K562 (cell line): ENCODE data around the gene AP3S2. TPM values are rescaled to one million over a fixed set of nuclear protein-coding genes. Genes with fewer than 3 reads are reported as not detected.

Experiments
- ARID1B ChIP-seq: fragments of 450-650 bp; IDR thresholded peaks from 2 replicates; pipeline ENCODE4 v1.6.1; 2016; ENCODE audit warnings: antibody characterized with exemption, mild to moderate bottlenecking, inconsistent platforms
- CBFA2T3 ChIP-seq: fragments of 450-650 bp; IDR thresholded peaks from 2 replicates; pipeline ENCODE4 v1.6.1; 2017
- CBX3 ChIP-seq, 2 experiments: IDR thresholded peaks; 1 replicate in 1 of 2; 2 replicates in 1 of 2; pipeline ENCODE4 v1.6.1; 2012; ENCODE audit warnings: inconsistent platforms in 2 of 2, low read length in 2 of 2, borderline replicate concordance in 1 of 2, control low read depth in 1 of 2
- DPF2 ChIP-seq: fragments of 450-650 bp; IDR thresholded peaks from 2 replicates; pipeline ENCODE4 v1.6.1; 2016
- FOXA3 ChIP-seq, 2 experiments: fragments of 450-650 bp in 1 of 2; sonication (generic) in 1 of 2; formaldehyde crosslinking; IDR thresholded peaks in 1 of 2; conservative IDR thresholded peaks in 1 of 2; 2 replicates each; pipeline versions ENCODE4 v1.4.0 to v1.8.0; 2020 to 2022; ENCODE audit warnings: mild to moderate bottlenecking in 2 of 2, missing genetic modification reagents in 1 of 2
- FOXK2 ChIP-seq, 2 experiments: fragments of 450-650 bp; IDR thresholded peaks in 1 of 2; conservative IDR thresholded peaks in 1 of 2; 2 replicates each; pipeline ENCODE4 v1.6.1; 2016; ENCODE audit warnings: low read depth in 2 of 2, mild to moderate bottlenecking in 1 of 2
- GTF2A2 ChIP-seq: IDR thresholded peaks from 2 replicates; pipeline ENCODE4 v1.6.1; 2016; ENCODE audit warnings: mild to moderate bottlenecking, missing genetic modification characterization, missing compliant biosample characterization
- KLF10 ChIP-seq: fragments of 250-450 bp; sonication (Bioruptor Pico); IDR thresholded peaks from 2 replicates; pipeline ENCODE4 v1.6.1; 2021; ENCODE audit warnings: matching md5 sums
- MCM5 ChIP-seq: fragments of 450-650 bp; IDR thresholded peaks from 2 replicates; pipeline ENCODE4 v1.6.1; 2016; ENCODE audit warnings: low read depth
- POLR2A ChIP-seq: fragments of 450-650 bp; conservative IDR thresholded peaks from 2 replicates; pipeline ENCODE4 v1.6.1; 2016
- SMAD1 ChIP-seq: fragments of 150-350 bp; IDR thresholded peaks from 2 replicates; pipeline ENCODE4 v1.6.1; 2014; ENCODE audit warnings: low read length, low read depth; ENCODE audit not compliant: partially characterized antibody
- SP2 ChIP-seq: IDR thresholded peaks from 2 replicates; pipeline ENCODE4 v1.6.1; 2011; ENCODE audit warnings: mild to moderate bottlenecking, low read depth, low read length, moderate library complexity; ENCODE audit not compliant: poor library complexity, severe bottlenecking; ENCODE audit errors: extremely low read depth
- TAL1 ChIP-seq: fragments of 450-650 bp; IDR thresholded peaks from 2 replicates; pipeline ENCODE4 v1.6.1; 2016; ENCODE audit warnings: mild to moderate bottlenecking
- TBP ChIP-seq: optimal IDR thresholded peaks from 2 replicates; pipeline ENCODE3; 2011; ENCODE audit warnings: low read depth, low read length, improper control_type of control experiment
- TCF3 ChIP-seq: sonication (generic); formaldehyde crosslinking; IDR thresholded peaks from 2 replicates; pipeline ENCODE4 v1.4.0; 2020; ENCODE audit warnings: mild to moderate bottlenecking, missing genetic modification reagents
- THRAP3 ChIP-seq: fragments of 450-650 bp; IDR thresholded peaks from 2 replicates; pipeline ENCODE4 v1.6.1; 2016; ENCODE audit warnings: mild to moderate bottlenecking, inconsistent platforms, borderline replicate concordance
- ZBTB1 ChIP-seq: sonication (generic); formaldehyde crosslinking; IDR thresholded peaks from 2 replicates; pipeline ENCODE4 v1.8.1; 2023; ENCODE audit warnings: missing genetic modification reagents, low read depth, mild to moderate bottlenecking, borderline replicate concordance
- ZFP36 ChIP-seq: fragments of 150-350 bp; IDR thresholded peaks from 2 replicates; pipeline ENCODE4 v1.6.1; 2018; ENCODE audit warnings: low read length, low read depth; ENCODE audit not compliant: partially characterized antibody
- ZNF12 ChIP-seq: sonication (generic); formaldehyde crosslinking; IDR thresholded peaks from 2 replicates; pipeline ENCODE4 v1.4.0; 2020; ENCODE audit warnings: mild to moderate bottlenecking, missing genetic modification reagents
- ZNF232 ChIP-seq: sonication (generic); formaldehyde crosslinking; IDR thresholded peaks from 2 replicates; pipeline ENCODE4 v1.8.0; 2022; ENCODE audit warnings: mild to moderate bottlenecking, missing genetic modification reagents
- ZNF311 ChIP-seq: fragments of 250-450 bp; sonication (Bioruptor Pico); IDR thresholded peaks from 2 replicates; pipeline ENCODE4 v1.4.0; 2020; ENCODE audit warnings: mild to moderate bottlenecking, moderate library complexity
- ZNF57 ChIP-seq: fragments of 450-650 bp; formaldehyde crosslinking; IDR thresholded peaks from 2 replicates; pipeline ENCODE4 v1.4.0; 2020; ENCODE audit warnings: mild to moderate bottlenecking, moderate library complexity
- ZNF780A ChIP-seq: fragments of 250-450 bp; sonication (Bioruptor Pico); IDR thresholded peaks from 2 replicates; pipeline ENCODE4 v1.5.0; 2021; ENCODE audit warnings: mild to moderate bottlenecking
- polyA plus RNA-seq, 8 experiments: library from polyadenylated mRNA; depleted of rRNA in 4 of 8; stranded (reverse) in 5 of 8; unstranded in 3 of 8; fragments of >200 nt; fragmentation: Nextera tagmentation in 2 of 8; fragmentation: Illumina TruSeq in 1 of 8; extraction: Ambion mirVana in 2 of 8; extraction: Trizol in 1 of 8; gene quantifications; 2 replicates each; pipeline versions ENCODE4 v1.2.1 to v1.2.3, GENCODE V29; 2011 to 2014; ENCODE audit warnings: inconsistent platforms in 1 of 8, missing spikeins in 1 of 8
- total RNA-seq, 7 experiments: library from RNA; depleted of rRNA in 6 of 7; stranded (reverse); fragments of >200 nt in 6 of 7; fragmentation: Illumina TruSeq in 2 of 7; extraction: Trizol in 2 of 7; gene quantifications; 2 replicates each; pipeline versions ENCODE4 v1.2.1 to v1.2.3, GENCODE V29; 2011 to 2021; ENCODE audit warnings: low replicate concordance in 1 of 7
- TF ChIP-seq, protein P1 (sequence below): IDR thresholded peaks from 3 replicates; pipeline ENCODE4 v1.6.1; 2011; ENCODE audit warnings: borderline replicate concordance, mild to moderate bottlenecking, moderate library complexity; ENCODE audit not compliant: insufficient read length; ENCODE audit errors: extremely low read depth
- TF ChIP-seq, protein P2 (sequence below), 2 experiments: IDR thresholded peaks in 1 of 2; conservative IDR thresholded peaks in 1 of 2; 2 replicates each; pipeline ENCODE4 v1.6.1; 2016; ENCODE audit warnings: low read depth in 2 of 2, mild to moderate bottlenecking in 1 of 2, missing compliant biosample characterization in 1 of 2, missing genetic modification characterization in 1 of 2, moderate library complexity in 1 of 2

Gene AP3S2
- total and polyA plus RNA-seq, 9 of the 15 experiments (the other 6 are each of a cell fraction or from before 2014, with no cell fraction given), result 16.4 to 54.1 (median 37.4) TPM

DNA sequence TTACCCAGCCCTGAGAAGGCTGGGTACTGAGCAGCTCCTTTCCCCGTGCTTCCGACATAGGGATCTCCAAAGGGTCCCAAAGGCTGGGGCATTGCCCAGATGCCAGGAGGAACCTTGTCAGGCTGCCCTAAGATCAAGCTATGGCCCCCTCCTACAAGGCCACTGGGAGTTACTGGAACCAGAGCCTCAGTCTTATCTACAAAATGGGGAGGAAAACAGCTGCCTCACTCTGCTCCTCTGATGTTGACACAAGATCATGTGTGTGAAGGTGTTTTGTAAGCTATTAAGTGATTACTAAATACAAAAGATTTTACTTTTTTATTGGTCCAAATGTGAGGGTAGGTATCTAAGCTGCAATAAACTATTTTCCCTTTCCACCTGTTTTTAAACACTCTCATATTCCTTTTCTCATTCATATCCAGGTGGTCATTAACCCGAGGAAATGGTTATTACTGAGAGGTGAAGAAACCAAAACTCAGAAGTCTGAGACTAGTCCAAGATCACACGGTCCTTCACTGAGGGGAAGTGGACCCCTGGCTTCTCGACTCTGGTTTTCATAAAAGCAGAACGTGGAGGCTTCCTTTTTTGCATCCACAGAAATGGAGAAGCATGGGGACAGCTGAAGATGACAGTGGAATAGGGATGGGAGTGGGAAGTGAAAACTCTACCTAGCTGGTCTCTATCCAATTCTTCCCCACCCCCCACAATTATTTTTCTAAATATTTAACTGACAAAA lies 17.3 kb upstream of the AP3S2 start (continued):
- TF ChIP-seq DPF2 (peak; percentile 34; the same call in 1 of the 2 replicates), SMAD1 (no peak), GTF2A2 (tag) (no peak), FOXK2 (conservative IDR thresholded peaks at IDR 0.05 in 1 of 2, IDR thresholded peaks at IDR 0.05 in 1 of 2; ENCODE audit: low read depth in 2 of 2) (0 out of 4 replicates have a peak, but pooled peaks of 1 of the 2 experiments have one; percentile 30), ZNF12 (CRISPR knock-in tag) (no peak), MCM5 (no peak), ZNF311 (CRISPR knock-in tag) (no peak), ZBTB1 (CRISPR knock-in tag) (no peak), TCF3 (CRISPR knock-in tag) (peak; percentile 27; the same call in 1 of the 2 replicates), ARID1B (peak; percentile 66), TAL1 (peak; percentile 58), THRAP3 (no peak), ZNF57 (CRISPR knock-in tag) (no peak), POLR2A (no peak), CBFA2T3 (peak; percentile 45), KLF10 (CRISPR knock-in tag) (no peak), ZNF232 (CRISPR knock-in tag) (no peak), ZFP36 (no peak), CBX3 (IDR thresholded peaks at IDR 0.05; ENCODE audit: borderline replicate concordance in 1 of 2, low read length in 2 of 2) (no peak), TBP (no peak), ZNF780A (CRISPR knock-in tag) (no peak), SP2 (no peak), FOXA3 (CRISPR knock-in tag; conservative IDR thresholded peaks at IDR 0.05 in 1 of 2, IDR thresholded peaks at IDR 0.05 in 1 of 2) (peak; percentile 42 to 92; a peak in 2 of 4 replicates)
- TF ChIP-seq, protein P1, sequence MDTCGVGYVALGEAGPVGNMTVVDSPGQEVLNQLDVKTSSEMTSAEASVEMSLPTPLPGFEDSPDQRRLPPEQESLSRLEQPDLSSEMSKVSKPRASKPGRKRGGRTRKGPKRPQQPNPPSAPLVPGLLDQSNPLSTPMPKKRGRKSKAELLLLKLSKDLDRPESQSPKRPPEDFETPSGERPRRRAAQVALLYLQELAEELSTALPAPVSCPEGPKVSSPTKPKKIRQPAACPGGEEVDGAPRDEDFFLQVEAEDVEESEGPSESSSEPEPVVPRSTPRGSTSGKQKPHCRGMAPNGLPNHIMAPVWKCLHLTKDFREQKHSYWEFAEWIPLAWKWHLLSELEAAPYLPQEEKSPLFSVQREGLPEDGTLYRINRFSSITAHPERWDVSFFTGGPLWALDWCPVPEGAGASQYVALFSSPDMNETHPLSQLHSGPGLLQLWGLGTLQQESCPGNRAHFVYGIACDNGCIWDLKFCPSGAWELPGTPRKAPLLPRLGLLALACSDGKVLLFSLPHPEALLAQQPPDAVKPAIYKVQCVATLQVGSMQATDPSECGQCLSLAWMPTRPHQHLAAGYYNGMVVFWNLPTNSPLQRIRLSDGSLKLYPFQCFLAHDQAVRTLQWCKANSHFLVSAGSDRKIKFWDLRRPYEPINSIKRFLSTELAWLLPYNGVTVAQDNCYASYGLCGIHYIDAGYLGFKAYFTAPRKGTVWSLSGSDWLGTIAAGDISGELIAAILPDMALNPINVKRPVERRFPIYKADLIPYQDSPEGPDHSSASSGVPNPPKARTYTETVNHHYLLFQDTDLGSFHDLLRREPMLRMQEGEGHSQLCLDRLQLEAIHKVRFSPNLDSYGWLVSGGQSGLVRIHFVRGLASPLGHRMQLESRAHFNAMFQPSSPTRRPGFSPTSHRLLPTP, result no peak
- TF ChIP-seq, protein P2, sequence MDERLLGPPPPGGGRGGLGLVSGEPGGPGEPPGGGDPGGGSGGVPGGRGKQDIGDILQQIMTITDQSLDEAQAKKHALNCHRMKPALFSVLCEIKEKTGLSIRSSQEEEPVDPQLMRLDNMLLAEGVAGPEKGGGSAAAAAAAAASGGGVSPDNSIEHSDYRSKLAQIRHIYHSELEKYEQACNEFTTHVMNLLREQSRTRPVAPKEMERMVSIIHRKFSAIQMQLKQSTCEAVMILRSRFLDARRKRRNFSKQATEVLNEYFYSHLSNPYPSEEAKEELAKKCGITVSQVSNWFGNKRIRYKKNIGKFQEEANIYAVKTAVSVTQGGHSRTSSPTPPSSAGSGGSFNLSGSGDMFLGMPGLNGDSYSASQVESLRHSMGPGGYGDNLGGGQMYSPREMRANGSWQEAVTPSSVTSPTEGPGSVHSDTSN (CRISPR knock-in tag; IDR thresholded peaks at IDR 0.05; ENCODE audit: low read depth), result no peak
- TF ChIP-seq, protein P2 (tag; conservative IDR thresholded peaks at IDR 0.05; ENCODE audit: low read depth), result no peak
